Peyer's patch (tissue), 4 donors: ENCODE measurements around the gene ADAMTS12. TPM values are rescaled to one million over a fixed set of nuclear protein-coding genes. Genes with fewer than 3 reads are reported as not detected.

Source experiments
- DNase-seq, 3 donors: peaks; one replicate each; pipeline ENCODE4 v3.0.0-alpha.2; 2017 to 2019
- H3K27ac ChIP-seq, 4 donors: fragments of 200-600 bp; sonication (generic); one replicate each; pipeline ENCODE4 v1.5.1; 2016 to 2019
- H3K27me3 ChIP-seq, 2 donors: fragments of 200-600 bp; sonication (generic); one replicate each; pipeline ENCODE4 v1.5.1; 2019
- H3K36me3 ChIP-seq, 3 donors: fragments of 200-600 bp; sonication (generic); one replicate each; pipeline ENCODE4 v1.5.1; 2016 to 2019
- H3K4me1 ChIP-seq, 4 donors: fragments of 200-600 bp; sonication (generic); one replicate each; pipeline ENCODE4 v1.5.1; 2016 to 2019
- H3K4me3 ChIP-seq, 4 donors: fragments of 200-600 bp; sonication (generic); 1 replicate in 3 of 4; 2 replicates in 1 of 4; pipeline ENCODE4 v1.5.1; 2016 to 2019; ENCODE audit warnings: mild to moderate bottlenecking in 1 of 4
- H3K9me3 ChIP-seq, 4 donors: fragments of 200-600 bp; sonication (generic); one replicate each; pipeline ENCODE4 v1.5.1; 2016 to 2019; ENCODE audit warnings: mild to moderate bottlenecking in 1 of 4
- POLR2A ChIP-seq, 2 donors: fragments of 450-650 bp; IDR thresholded peaks; one replicate each; pipeline ENCODE4 v1.5.1; 2017; ENCODE audit warnings: antibody characterized with exemption in 2 of 2, mild to moderate bottlenecking in 2 of 2, moderate library complexity in 2 of 2
- total RNA-seq, 4 donors: library from RNA; depleted of rRNA; stranded (reverse); fragments of >200 nt; gene quantifications; one replicate each; pipeline ENCODE4 v1.1.0, GENCODE V29; 2016
- TF ChIP-seq, protein P1 (sequence below), 6 experiments: fragments of 450-650 bp in 4 of 6; fragments of 200-600 bp in 2 of 6; sonication (generic) in 1 of 6; IDR thresholded peaks; one replicate each; pipeline ENCODE4 v1.5.1; 2017 to 2019; ENCODE audit warnings: antibody characterized with exemption in 6 of 6, mild to moderate bottlenecking in 3 of 6, moderate library complexity in 1 of 6

ADAMTS12 gene
- total RNA-seq, 4 donors from 2014 or later: 0.53 to 11.6 (median 1.3) TPM

GRCh38 chr5:33691856-33692255, 199.9 kb downstream of the ADAMTS12 start:
- TF ChIP-seq, protein P1, sequence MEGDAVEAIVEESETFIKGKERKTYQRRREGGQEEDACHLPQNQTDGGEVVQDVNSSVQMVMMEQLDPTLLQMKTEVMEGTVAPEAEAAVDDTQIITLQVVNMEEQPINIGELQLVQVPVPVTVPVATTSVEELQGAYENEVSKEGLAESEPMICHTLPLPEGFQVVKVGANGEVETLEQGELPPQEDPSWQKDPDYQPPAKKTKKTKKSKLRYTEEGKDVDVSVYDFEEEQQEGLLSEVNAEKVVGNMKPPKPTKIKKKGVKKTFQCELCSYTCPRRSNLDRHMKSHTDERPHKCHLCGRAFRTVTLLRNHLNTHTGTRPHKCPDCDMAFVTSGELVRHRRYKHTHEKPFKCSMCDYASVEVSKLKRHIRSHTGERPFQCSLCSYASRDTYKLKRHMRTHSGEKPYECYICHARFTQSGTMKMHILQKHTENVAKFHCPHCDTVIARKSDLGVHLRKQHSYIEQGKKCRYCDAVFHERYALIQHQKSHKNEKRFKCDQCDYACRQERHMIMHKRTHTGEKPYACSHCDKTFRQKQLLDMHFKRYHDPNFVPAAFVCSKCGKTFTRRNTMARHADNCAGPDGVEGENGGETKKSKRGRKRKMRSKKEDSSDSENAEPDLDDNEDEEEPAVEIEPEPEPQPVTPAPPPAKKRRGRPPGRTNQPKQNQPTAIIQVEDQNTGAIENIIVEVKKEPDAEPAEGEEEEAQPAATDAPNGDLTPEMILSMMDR (IDR thresholded peaks at IDR 0.05): no peak
- no peak for TF ChIP-seq POLR2A (IDR thresholded peaks at IDR 0.05)
- H3K4me3 ChIP-seq: no peak overlapping the region
- no peak overlapping the region for H3K27ac ChIP-seq

DNA sequence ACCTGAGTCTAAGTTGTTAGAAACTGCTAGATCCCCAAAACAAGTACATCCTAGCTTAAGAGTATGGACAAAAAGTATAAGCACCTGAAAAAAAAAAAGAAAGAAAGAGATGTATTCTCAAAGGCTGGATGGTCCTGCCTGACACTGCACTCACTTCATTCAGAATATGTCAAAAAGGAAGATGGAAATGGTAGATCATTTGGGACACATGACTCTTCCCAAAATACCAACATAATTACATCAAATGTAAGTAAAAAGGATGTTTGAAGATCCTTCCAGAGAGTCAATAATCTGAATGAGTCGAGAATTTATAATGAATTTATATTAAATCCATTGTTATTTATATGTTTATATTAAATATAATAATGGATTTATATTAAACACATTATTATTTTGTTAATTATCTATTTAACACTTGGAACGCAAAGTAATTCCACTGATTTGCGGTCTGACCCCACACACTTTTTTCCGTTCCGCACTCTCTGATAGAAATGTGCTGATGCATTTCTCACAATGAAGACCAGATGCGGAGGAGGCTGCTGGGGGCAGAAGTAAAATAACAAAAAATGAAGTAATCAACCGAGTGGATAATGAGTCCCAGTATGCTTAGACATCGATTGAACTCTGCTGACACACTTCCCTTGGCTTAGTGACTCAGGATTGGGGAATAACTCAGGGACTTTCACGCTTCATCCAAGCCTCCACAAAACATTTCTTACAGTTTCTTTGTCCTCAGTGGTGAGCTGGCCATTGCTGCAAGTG, 201.2 kb downstream of the ADAMTS12 start:
- Histone ChIP-seq H3K9me3 (no peaks in the 10 kb centered on the region), H3K27ac (no peak overlapping the region), H3K4me1 (no peaks in the 10 kb centered on the region), H3K27me3 (no peaks in the 10 kb centered on the region), H3K4me3 (no peak overlapping the region), H3K36me3 (no peaks in the 10 kb centered on the region)
- no peak for DNase-seq
- no peak for TF ChIP-seq POLR2A (IDR thresholded peaks at IDR 0.05)
- TF ChIP-seq, protein P1 (IDR thresholded peaks at IDR 0.05): no peak

More at GRCh38 chr5:33691856-33692255, 199.9 kb downstream of the ADAMTS12 start:
- Histone ChIP-seq H3K4me1 (no peaks in the 10 kb centered on the region), H3K36me3 (no peaks in the 10 kb centered on the region), H3K9me3 (no peaks in the 10 kb centered on the region), H3K27me3 (no peaks in the 10 kb centered on the region)
- no peak for DNase-seq

- Histone ChIP-seq H3K4me3 (no peak overlapping the region), H3K4me1 (no peaks in the 10 kb centered on the region), H3K27ac (no peak overlapping the region), H3K9me3 (no peaks in the 10 kb centered on the region), H3K36me3 (no peaks in the 10 kb centered on the region), H3K27me3 (no peaks in the 10 kb centered on the region)
- no peak for TF ChIP-seq POLR2A (IDR thresholded peaks at IDR 0.05)
- TF ChIP-seq, protein P1 (IDR thresholded peaks at IDR 0.05): no peak
- DNase-seq: no peak
These were observed 203.3 kb downstream of the ADAMTS12 start for GRCh38 chr5:33688526-33688925.

DNA sequence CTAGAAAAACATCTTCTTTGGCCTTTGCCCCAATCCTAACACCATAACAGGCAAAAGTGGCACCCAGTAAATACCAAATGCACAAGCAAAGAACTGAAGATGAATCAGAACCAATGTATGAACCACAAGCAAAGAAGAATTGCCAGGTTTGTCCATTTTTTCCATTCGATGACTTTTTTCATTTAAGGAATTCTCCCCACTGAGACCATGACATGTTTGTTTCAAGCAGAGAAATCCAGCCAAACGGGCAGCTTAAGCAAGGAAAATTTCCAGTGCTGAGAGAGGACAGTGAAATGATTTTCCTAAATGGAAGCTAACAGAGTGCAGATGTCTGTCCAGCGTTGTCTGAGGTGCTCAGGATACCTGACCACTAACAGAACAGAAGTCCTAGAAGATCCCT, 203.7 kb downstream of the ADAMTS12 start:
- no peak overlapping the region for H3K4me3 ChIP-seq
- H3K27ac ChIP-seq: no peak overlapping the region
- H3K36me3 ChIP-seq: no peaks in the 10 kb centered on the region
- no peaks in the 10 kb centered on the region for H3K9me3 ChIP-seq
- no peak for DNase-seq
- H3K27me3 ChIP-seq: no peaks in the 10 kb centered on the region
- TF ChIP-seq, protein P1 (IDR thresholded peaks at IDR 0.05): no peak
- TF ChIP-seq POLR2A (IDR thresholded peaks at IDR 0.05): no peak
- no peaks in the 10 kb centered on the region for H3K4me1 ChIP-seq

GRCh38 chr5:33685873-33686755, 205.7 kb downstream of the ADAMTS12 start:
- no peaks in the 10 kb centered on the region for H3K27me3 ChIP-seq
- no peak overlapping the region for H3K27ac ChIP-seq
- TF ChIP-seq, protein P1 (IDR thresholded peaks at IDR 0.05): no peak
- TF ChIP-seq POLR2A (IDR thresholded peaks at IDR 0.05): no peak
- H3K9me3 ChIP-seq: no peaks in the 10 kb centered on the region
- no peak overlapping the region for H3K4me3 ChIP-seq
- H3K36me3 ChIP-seq: no peaks in the 10 kb centered on the region
- no peaks in the 10 kb centered on the region for H3K4me1 ChIP-seq
- no peak for DNase-seq
